Fibroblast of lung (primary cell): Measurements from ENCODE around the gene SLC38A10.

Source experiments
- CTCF ChIP-seq, 2 donors: IDR thresholded peaks in 1 of 2; conservative IDR thresholded peaks in 1 of 2; 1 replicate in 1 of 2; 2 replicates in 1 of 2; pipeline ENCODE4 v1.5.1; 2011 to 2012; ENCODE audit warnings: low read length in 2 of 2, control low read depth in 1 of 2, inconsistent platforms in 1 of 2, low read depth in 1 of 2, mild to moderate bottlenecking in 1 of 2
- EZH2 ChIP-seq: IDR thresholded peaks from 2 replicates; pipeline ENCODE4 v1.5.1; 2012; ENCODE audit warnings: low read length, control low read depth, mild to moderate bottlenecking; ENCODE audit errors: missing control alignments

- TF ChIP-seq CTCF (conservative IDR thresholded peaks at IDR 0.05 in 1 of 2, IDR thresholded peaks at IDR 0.05 in 1 of 2; ENCODE audit: low read depth in 1 of 2, low read length in 2 of 2) (no peak), EZH2 (no peak)
Measured at GRCh38 chr17:81324177-81324850, 29.2 kb upstream of the SLC38A10 start.
